Muscle of leg (tissue), 11 donors: ENCODE results near the gene NT5DC3. TPM values are rescaled to one million over a fixed set of nuclear protein-coding genes. Genes with fewer than 3 reads are reported as not detected.

ENCODE experiments used
- DNase-seq: peaks from one replicate; pipeline ENCODE4 v3.0.0; 2013
- H3K27ac ChIP-seq: one replicate; pipeline ENCODE4 v1.5.1; 2013; ENCODE audit warnings: mild to moderate bottlenecking, low read length, control low read depth
- H3K27me3 ChIP-seq: one replicate; pipeline ENCODE4 v1.6.1; 2013; ENCODE audit warnings: low read length; ENCODE audit not compliant: control insufficient read depth, insufficient read depth
- H3K36me3 ChIP-seq: one replicate; pipeline ENCODE4 v1.6.1; 2013; ENCODE audit warnings: low read length; ENCODE audit not compliant: control insufficient read depth, insufficient read depth
- H3K4me1 ChIP-seq: one replicate; pipeline ENCODE4 v1.6.1; 2013; ENCODE audit warnings: low read length; ENCODE audit not compliant: control insufficient read depth, insufficient read depth
- H3K4me3 ChIP-seq: one replicate; pipeline ENCODE4 v1.5.1; 2013; ENCODE audit warnings: low read length, control low read depth
- H3K9me3 ChIP-seq: replicated peaks from 2 replicates; pipeline ENCODE4 v1.6.1; 2013; ENCODE audit warnings: low read depth, low read length; ENCODE audit not compliant: control insufficient read depth
- WGBS: methylation state at CpG from one replicate; pipeline ENCODE4 v1.1.5; 2013; ENCODE audit warnings: missing lambda C conversion rate; ENCODE audit not compliant: insufficient coverage; 5-methylcytosine and 5-hydroxymethylcytosine counted together
- polyA plus RNA-seq, 8 donors: library from polyadenylated mRNA; unstranded; fragments of 120-200 nt; gene quantifications; one replicate each; pipeline versions ENCODE4 v1.2.1 to v1.2.3, GENCODE V29; 2013; ENCODE audit warnings: inconsistent platforms in 1 of 8, low replicate concordance in 1 of 8; ENCODE audit not compliant: insufficient read length in 8 of 8, insufficient read depth in 1 of 8
- total RNA-seq: library from RNA; stranded (reverse); fragments of 120-200 nt; gene quantifications from one replicate; pipeline ENCODE4 v1.2.4, GENCODE V29; 2013

NT5DC3 gene
- total and polyA plus RNA-seq, 9 donors: 4.6 to 8.7 (median 7.1) TPM

GRCh38 chr12:103833095-103833775 is 7.8 kb downstream of the NT5DC3 start:
- no peaks in the 10 kb centered on the region for H3K36me3 ChIP-seq
- no peak overlapping the region for H3K4me3 ChIP-seq
- H3K9me3 ChIP-seq: peaks cover 12% of the 10 kb centered on the region
- 83% methylated on average over 3 of the region's 6 CpGs for WGBS
- H3K27me3 ChIP-seq: no peaks in the 10 kb centered on the region
- no peaks in the 10 kb centered on the region for H3K4me1 ChIP-seq
- DNase-seq: no peak
- no peak overlapping the region for H3K27ac ChIP-seq

GRCh38 chr12:103832048-103832997 is 8.7 kb downstream of the NT5DC3 start:
- no peaks in the 10 kb centered on the region for H3K4me1 ChIP-seq
- peaks cover 12% of the 10 kb centered on the region for H3K9me3 ChIP-seq
- H3K27me3 ChIP-seq: no peaks in the 10 kb centered on the region
- no peak overlapping the region for H3K4me3 ChIP-seq
- peak; percentile 25 for DNase-seq
- 55% methylated on average over 5 of the region's 11 CpGs for WGBS
- H3K36me3 ChIP-seq: no peaks in the 10 kb centered on the region
- H3K27ac ChIP-seq: no peak overlapping the region

DNA sequence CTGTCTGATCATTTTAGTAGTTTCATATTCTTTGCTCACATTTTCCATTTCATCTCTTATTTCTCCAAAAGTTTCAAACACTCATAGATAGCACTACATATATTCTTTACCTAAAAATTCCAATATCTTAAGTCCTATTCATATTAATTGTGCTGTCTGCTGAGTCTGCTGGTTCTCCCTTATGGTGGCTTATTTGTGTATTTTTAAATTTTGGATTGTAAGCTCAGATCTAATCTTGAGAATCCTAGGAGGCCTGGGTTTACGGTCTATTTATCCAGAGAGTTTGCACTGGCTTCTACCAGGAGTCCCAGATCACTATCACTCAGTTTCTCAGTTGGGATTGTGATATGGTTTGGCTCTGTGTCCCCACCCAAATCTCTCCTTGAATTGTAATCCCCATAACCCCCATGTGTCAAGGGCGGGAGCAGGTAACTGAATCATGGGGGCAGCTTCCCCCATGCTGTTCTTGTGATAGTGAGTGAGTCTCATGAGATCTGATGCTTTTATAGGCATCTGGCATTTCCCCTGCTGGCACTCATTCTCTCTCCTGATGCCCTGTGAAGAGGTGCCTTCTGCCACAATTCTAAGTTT is 10.2 kb downstream of the NT5DC3 start:
- no peak overlapping the region for H3K4me3 ChIP-seq
- no CpG with 5 or more reads among the region's 2 CpGs for WGBS

GRCh38 chr12:103830025-103830725 is 10.9 kb downstream of the NT5DC3 start:
- H3K27ac ChIP-seq: no peak overlapping the region

More for the DNA sequence above, 10.2 kb downstream of the NT5DC3 start:
- no peak for DNase-seq
- Histone ChIP-seq H3K27me3 (no peaks in the 10 kb centered on the region), H3K27ac (no peak overlapping the region), H3K36me3 (no peaks in the 10 kb centered on the region), H3K9me3 (peaks cover 12% of the 10 kb centered on the region), H3K4me1 (no peaks in the 10 kb centered on the region)

DNA sequence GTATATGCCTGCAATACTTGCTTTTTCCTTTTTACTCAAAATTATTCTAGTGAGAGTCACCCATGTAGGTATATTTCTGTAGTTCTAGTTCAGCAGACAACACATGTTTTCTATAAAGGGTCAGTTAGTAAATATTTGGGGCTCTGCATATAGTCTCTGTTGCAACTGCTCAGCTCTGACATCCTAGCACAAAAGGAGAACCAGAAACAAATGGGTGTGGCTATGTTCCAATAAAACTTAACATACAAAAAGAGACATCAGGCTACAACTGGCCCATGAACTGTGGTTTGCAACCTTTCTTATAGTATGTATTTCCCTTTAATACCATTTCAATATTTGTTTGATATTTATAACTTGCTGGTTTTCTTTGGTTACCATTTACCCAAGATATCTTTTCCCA is 11.9 kb downstream of the NT5DC3 start:
- no peak for DNase-seq
- Histone ChIP-seq H3K27me3 (no peaks in the 10 kb centered on the region), H3K27ac (no peak overlapping the region), H3K36me3 (no peaks in the 10 kb centered on the region), H3K9me3 (peaks cover 12% of the 10 kb centered on the region), H3K4me3 (no peak overlapping the region), H3K4me1 (peaks cover 2% of the 10 kb centered on the region)

More at GRCh38 chr12:103830025-103830725, 10.9 kb downstream of the NT5DC3 start:
- Histone ChIP-seq H3K4me3 (no peak overlapping the region), H3K27me3 (no peaks in the 10 kb centered on the region), H3K4me1 (no peaks in the 10 kb centered on the region), H3K9me3 (peaks cover 12% of the 10 kb centered on the region), H3K36me3 (no peaks in the 10 kb centered on the region)
- WGBS: no CpG with 5 or more reads among the region's 5 CpGs
- DNase-seq: no peak

GRCh38 chr12:103827911-103828391 is 13.1 kb downstream of the NT5DC3 start:
- H3K27ac ChIP-seq: no peak overlapping the region
- no peak overlapping the region for H3K4me3 ChIP-seq
- H3K9me3 ChIP-seq: peaks cover 12% of the 10 kb centered on the region
- no peaks in the 10 kb centered on the region for H3K27me3 ChIP-seq
- no CpG with 5 or more reads among the region's 2 CpGs for WGBS
- H3K36me3 ChIP-seq: no peaks in the 10 kb centered on the region
- H3K4me1 ChIP-seq: peaks cover 2% of the 10 kb centered on the region
- no peak for DNase-seq

DNA sequence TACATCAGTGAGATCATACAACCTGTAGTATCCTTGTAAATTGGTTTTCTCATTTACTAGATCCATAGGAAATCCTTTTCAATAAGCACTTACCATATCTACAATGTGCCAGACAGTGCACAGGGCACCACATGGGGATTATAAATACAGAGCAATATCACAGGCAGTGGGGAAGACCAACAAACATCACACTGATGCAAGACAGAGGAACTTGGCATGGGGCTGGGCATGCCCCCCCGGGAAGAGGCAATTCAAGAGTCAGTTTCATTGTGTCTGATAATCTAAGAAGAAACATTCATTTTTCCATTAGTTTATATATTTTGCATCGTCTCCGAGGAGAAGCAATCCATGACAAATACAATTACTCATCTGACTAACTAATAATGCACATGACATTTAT is 16.2 kb downstream of the NT5DC3 start:
- peaks cover 5% of the 10 kb centered on the region for H3K9me3 ChIP-seq
- no peak overlapping the region for H3K27ac ChIP-seq
- WGBS: no CpG with 5 or more reads among the region's 3 CpGs

GRCh38 chr12:103824290-103824689 is 16.7 kb downstream of the NT5DC3 start:
- Histone ChIP-seq H3K9me3 (peaks cover 5% of the 10 kb centered on the region), H3K36me3 (peaks cover 2% of the 10 kb centered on the region), H3K4me1 (peaks cover 2% of the 10 kb centered on the region), H3K27ac (no peak overlapping the region), H3K27me3 (no peaks in the 10 kb centered on the region), H3K4me3 (no peak overlapping the region)
- DNase-seq: no peak
- 89% methylated on average over 2 of the region's 3 CpGs for WGBS

More for the DNA sequence above, 16.2 kb downstream of the NT5DC3 start:
- Histone ChIP-seq H3K4me1 (peaks cover 2% of the 10 kb centered on the region), H3K4me3 (no peak overlapping the region), H3K27me3 (no peaks in the 10 kb centered on the region), H3K36me3 (peaks cover 2% of the 10 kb centered on the region)
- no peak for DNase-seq

DNA sequence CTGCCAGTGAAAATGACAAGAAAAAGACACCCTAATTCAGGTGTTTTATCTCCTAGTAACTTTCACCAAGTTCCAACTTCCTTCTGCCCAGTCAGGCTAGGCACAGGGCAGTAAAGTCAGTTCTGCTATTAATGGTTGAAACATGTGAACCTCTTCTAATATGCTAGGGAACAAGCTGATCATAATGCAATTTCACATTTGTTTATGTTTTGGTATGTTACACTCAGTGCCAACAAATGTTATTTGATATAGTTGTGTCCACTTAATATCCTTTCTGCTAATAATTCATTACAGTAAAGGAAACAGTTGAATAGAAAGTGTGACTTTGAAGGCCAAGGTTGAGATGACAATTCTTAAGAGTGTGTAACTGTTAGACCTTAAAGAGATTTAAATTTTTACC is 17.2 kb downstream of the NT5DC3 start:
- Histone ChIP-seq H3K4me1 (peaks cover 2% of the 10 kb centered on the region), H3K9me3 (peaks cover 5% of the 10 kb centered on the region), H3K36me3 (peaks cover 2% of the 10 kb centered on the region), H3K4me3 (no peak overlapping the region), H3K27ac (no peak overlapping the region), H3K27me3 (no peaks in the 10 kb centered on the region)
- DNase-seq: no peak
